SK-N-SH (cell line): ENCODE results near the gene FBXO15. TPM values are rescaled to one million over a fixed set of nuclear protein-coding genes. Genes with fewer than 3 reads are reported as not detected.

Source experiments
- CTCF ChIA-PET: fragments of 300-600, 350-600 bp; formaldehyde crosslinking; extraction: SDS; loops from one replicate; lab custom pipeline; 2021; lab: Yijun Ruan, JAX
- POLR2A ChIA-PET: fragments of 350-600 bp; sonication (Branson Sonifier 250); formaldehyde crosslinking; extraction: SDS; loops from one replicate; lab custom pipeline; 2020; ENCODE audit warnings: antibody characterized with exemption, inconsistent platforms; lab: Yijun Ruan, JAX
- DNase-seq: peaks from one replicate; pipeline ENCODE4 v3.0.0; 2012
- H2AFZ ChIP-seq: fragments of 200-600 bp; sonication (generic); 2 replicates; pipeline ENCODE4 v1.8.1; 2016; ENCODE audit warnings: antibody characterized with exemption, mild to moderate bottlenecking, low read depth
- H3F3A ChIP-seq: fragments of 200-600 bp; sonication (generic); replicated peaks from 2 replicates; pipeline ENCODE3; 2016; ENCODE audit warnings: antibody characterized with exemption, mild to moderate bottlenecking; ENCODE audit not compliant: insufficient read depth
- H3K27ac ChIP-seq, 2 experiments: fragments of 200-500 bp in 1 of 2; fragments of 200-600 bp in 1 of 2; sonication (Bioruptor generic) in 1 of 2; sonication (generic), shearing (Covaris generic) in 1 of 2; 2 replicates each; pipeline versions ENCODE4 v1.5.1 to v1.6.1; 2014 to 2016; ENCODE audit warnings: low read depth in 2 of 2, inconsistent platforms in 1 of 2, low read length in 1 of 2, mild to moderate bottlenecking in 1 of 2, mixed read lengths in 1 of 2
- H3K27me3 ChIP-seq: fragments of 200-600 bp; sonication (generic), shearing (Covaris generic); 2 replicates; pipeline ENCODE4 v1.6.1; 2016; ENCODE audit warnings: mixed run types; ENCODE audit not compliant: insufficient read depth
- H3K36me3 ChIP-seq, 2 experiments: fragments of 200-500 bp in 1 of 2; fragments of 200-600 bp in 1 of 2; sonication (Bioruptor generic) in 1 of 2; sonication (generic) in 1 of 2; replicated peaks in 1 of 2; 2 replicates each; pipeline versions ENCODE3 to v1.5.1; 2014 to 2016; ENCODE audit warnings: low read length in 1 of 2, mild to moderate bottlenecking in 1 of 2; ENCODE audit not compliant: insufficient read depth in 2 of 2, control insufficient read depth in 1 of 2
- H3K4me1 ChIP-seq, 2 experiments: fragments of 200-500 bp in 1 of 2; fragments of 200-600 bp in 1 of 2; sonication (Bioruptor generic) in 1 of 2; sonication (generic), shearing (Covaris generic) in 1 of 2; 2 replicates each; pipeline versions ENCODE4 v1.5.1 to v1.6.1; 2014 to 2016; ENCODE audit warnings: low read depth in 1 of 2, low read length in 1 of 2, mixed run types in 1 of 2; ENCODE audit not compliant: insufficient read depth in 2 of 2, control insufficient read depth in 1 of 2
- H3K4me2 ChIP-seq: fragments of 200-600 bp; sonication (generic), shearing (Covaris generic); 2 replicates; pipeline ENCODE4 v1.6.1; 2017; ENCODE audit warnings: mixed run types
- H3K4me3 ChIP-seq, 2 experiments: fragments of 200-500 bp in 1 of 2; fragments of 200-600 bp in 1 of 2; sonication (Bioruptor generic) in 1 of 2; sonication (generic), shearing (Covaris generic) in 1 of 2; 2 replicates each; pipeline versions ENCODE4 v1.5.1 to v1.8.1; 2014 to 2016; ENCODE audit warnings: low read depth in 2 of 2, inconsistent platforms in 1 of 2, low read length in 1 of 2, mild to moderate bottlenecking in 1 of 2, mixed read lengths in 1 of 2, moderate library complexity in 1 of 2
- H3K79me2 ChIP-seq: fragments of 200-600 bp; sonication (generic); 2 replicates; pipeline ENCODE4 v1.8.1; 2017; ENCODE audit warnings: mild to moderate bottlenecking; ENCODE audit not compliant: insufficient read depth
- H3K9ac ChIP-seq: fragments of 200-600 bp; sonication (generic); 2 replicates; pipeline ENCODE4 v1.6.1; 2017; ENCODE audit warnings: mixed run types
- H3K9me2 ChIP-seq: fragments of 200-600 bp; sonication (generic); 2 replicates; pipeline ENCODE4 v1.6.1; 2017; ENCODE audit warnings: mixed run types
- H3K9me3 ChIP-seq: fragments of 200-600 bp; sonication (generic); 2 replicates; pipeline ENCODE4 v1.6.1; 2017; ENCODE audit warnings: mixed run types, mild to moderate bottlenecking, moderate library complexity
- H4K20me1 ChIP-seq: fragments of 200-600 bp; sonication (generic); 2 replicates; pipeline ENCODE4 v1.6.1; 2017; ENCODE audit warnings: mild to moderate bottlenecking, mixed run types; ENCODE audit not compliant: insufficient read depth
- CHD2 ChIP-seq: fragments of 150-350 bp; IDR thresholded peaks from 2 replicates; pipeline ENCODE4 v1.6.1; 2018; ENCODE audit warnings: low read length; ENCODE audit not compliant: partially characterized antibody
- CTCF ChIP-seq: fragments of 200-600 bp; sonication (generic); IDR thresholded peaks from 2 replicates; pipeline ENCODE4 v1.6.1; 2017; ENCODE audit warnings: antibody characterized with exemption, mild to moderate bottlenecking, moderate library complexity
- EP300 ChIP-seq, 2 experiments: IDR thresholded peaks; 2 replicates each; pipeline versions ENCODE4 v1.4.0 to v1.6.1; 2012; ENCODE audit warnings: borderline replicate concordance in 1 of 2, low read depth in 1 of 2, low read length in 1 of 2
- FOSL2 ChIP-seq: IDR thresholded peaks from 2 replicates; pipeline ENCODE4 v1.4.0; 2012; ENCODE audit warnings: low read depth, mild to moderate bottlenecking, moderate library complexity, borderline replicate concordance
- FOXJ3 ChIP-seq: sonication (generic); formaldehyde crosslinking; IDR thresholded peaks from 2 replicates; pipeline ENCODE4 v1.5.1; 2020; ENCODE audit warnings: mild to moderate bottlenecking, missing genetic modification reagents
- FOXM1 ChIP-seq: IDR thresholded peaks from 2 replicates; pipeline ENCODE4 v1.4.0; 2012; ENCODE audit warnings: low read depth, mild to moderate bottlenecking
- GABPA ChIP-seq: IDR thresholded peaks from 2 replicates; pipeline ENCODE4 v1.4.0; 2012; ENCODE audit warnings: low read depth, mild to moderate bottlenecking
- JUND ChIP-seq: IDR thresholded peaks from 2 replicates; pipeline ENCODE4 v1.4.0; 2012
- MAX ChIP-seq: IDR thresholded peaks from 2 replicates; pipeline ENCODE4 v1.4.0; 2012; ENCODE audit warnings: low read depth
- MEF2A ChIP-seq: IDR thresholded peaks from 2 replicates; pipeline ENCODE4 v1.4.0; 2012; ENCODE audit warnings: low read depth, borderline replicate concordance
- MXI1 ChIP-seq: IDR thresholded peaks from 2 replicates; pipeline ENCODE4 v1.6.1; 2012; ENCODE audit warnings: mild to moderate bottlenecking, low read depth, low read length, improper control_type of control experiment
- POLR2AphosphoS5 ChIP-seq: IDR thresholded peaks from 2 replicates; pipeline ENCODE4 v1.6.1; 2012; ENCODE audit warnings: low read depth, low read length
- RCOR1 ChIP-seq: fragments of 150-350 bp; IDR thresholded peaks from 2 replicates; pipeline ENCODE4 v1.6.1; 2017; ENCODE audit warnings: antibody characterized with exemption, low read length
- RFX5 ChIP-seq: IDR thresholded peaks from 2 replicates; pipeline ENCODE4 v1.6.1; 2012; ENCODE audit warnings: mild to moderate bottlenecking, improper control_type of control experiment, low read length
- SIN3A ChIP-seq: IDR thresholded peaks from 2 replicates; pipeline ENCODE4 v1.6.1; 2012; ENCODE audit warnings: low read depth, mild to moderate bottlenecking, low read length, moderate library complexity, borderline replicate concordance
- SMC3 ChIP-seq: IDR thresholded peaks from 2 replicates; pipeline ENCODE4 v1.6.1; 2012; ENCODE audit warnings: low read depth, low read length, improper control_type of control experiment
- TCF12 ChIP-seq: IDR thresholded peaks from 2 replicates; pipeline ENCODE4 v1.4.0; 2012
- TEAD4 ChIP-seq: IDR thresholded peaks from 2 replicates; pipeline ENCODE4 v1.4.0; 2012; ENCODE audit warnings: mild to moderate bottlenecking, borderline replicate concordance; ENCODE audit not compliant: insufficient read depth
- WGBS: methylation state at CpG from one replicate; pipeline ENCODE4 v1.1.6; 2017; ENCODE audit warnings: low lambda C conversion rate; 5-methylcytosine and 5-hydroxymethylcytosine counted together
- polyA plus RNA-seq, 3 experiments: library from polyadenylated mRNA; depleted of rRNA; stranded (reverse); fragments of >200 nt; gene quantifications; 2 replicates each; pipeline ENCODE4 v1.2.3, GENCODE V29; 2012
- TF ChIP-seq, protein P1 (sequence below): IDR thresholded peaks from 2 replicates; pipeline ENCODE4 v1.4.0; 2012; ENCODE audit warnings: low read depth, borderline replicate concordance
- TF ChIP-seq, protein P2 (sequence below): fragments of 150-350 bp; IDR thresholded peaks from 2 replicates; pipeline ENCODE4 v1.6.1; 2017; ENCODE audit warnings: antibody characterized with exemption, low read length, low read depth, borderline replicate concordance
- TF ChIP-seq, protein P3 (sequence below): fragments of 150-350 bp; IDR thresholded peaks from 2 replicates; pipeline ENCODE4 v1.6.1; 2016; ENCODE audit warnings: mild to moderate bottlenecking, low read depth, low read length
- TF ChIP-seq, protein P4 (sequence below): IDR thresholded peaks from 2 replicates; pipeline ENCODE4 v1.4.0; 2012; ENCODE audit warnings: low read depth, borderline replicate concordance

FBXO15 gene
- polyA plus RNA-seq, 1 of the 3 experiments (the other 2 are of a cell fraction) = 0.62 TPM

DNA sequence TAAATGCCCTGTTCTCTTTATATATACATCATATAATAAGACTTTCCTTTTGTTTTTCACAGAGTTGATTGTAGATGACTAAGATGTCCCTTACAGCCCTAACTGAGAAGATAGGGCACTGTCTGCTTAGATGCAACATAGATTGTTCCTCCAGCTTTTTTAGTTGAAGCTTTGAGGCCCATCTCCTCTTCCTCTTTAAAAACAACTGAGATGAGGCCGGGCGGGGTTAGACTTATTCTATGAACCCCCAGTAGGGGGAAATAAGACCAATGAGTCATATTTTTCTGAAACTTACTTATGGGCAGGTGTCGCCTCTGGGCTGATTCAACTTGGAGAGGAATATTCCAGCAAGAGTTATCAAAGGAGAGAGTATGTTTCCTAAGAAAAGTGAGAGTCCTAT, 84.6 kb downstream of the FBXO15 start:
- H3K9me3 ChIP-seq = no peaks in the 10 kb centered on the region
- no peak overlapping the region for H3K4me2 ChIP-seq
- no peak for DNase-seq
- H3F3A ChIP-seq = no peaks in the 10 kb centered on the region
- no peak overlapping the region for H3K9ac ChIP-seq
- CTCF ChIA-PET = interaction anchor here (1.2 kb wide), 1 partner anchor 9 kb away, joined by 5 read pairs; no protein-coding TSS in a partner anchor
- no peaks in the 10 kb centered on the region for H3K36me3 ChIP-seq
- 22% methylated on average over 3 of the region's 3 CpGs for WGBS
- POLR2A ChIA-PET = no interaction called here
- peaks cover 11% of the 10 kb centered on the region; the same call in 1 of the 2 replicates for H3K27me3 ChIP-seq
- no peak overlapping the region for H3K27ac ChIP-seq
- no peaks in the 10 kb centered on the region for H3K79me2 ChIP-seq
- no peak for TF ChIP-seq FOXJ3 (CRISPR knock-in tag)
- TF ChIP-seq SIN3A = no peak
- TF ChIP-seq, protein P1, sequence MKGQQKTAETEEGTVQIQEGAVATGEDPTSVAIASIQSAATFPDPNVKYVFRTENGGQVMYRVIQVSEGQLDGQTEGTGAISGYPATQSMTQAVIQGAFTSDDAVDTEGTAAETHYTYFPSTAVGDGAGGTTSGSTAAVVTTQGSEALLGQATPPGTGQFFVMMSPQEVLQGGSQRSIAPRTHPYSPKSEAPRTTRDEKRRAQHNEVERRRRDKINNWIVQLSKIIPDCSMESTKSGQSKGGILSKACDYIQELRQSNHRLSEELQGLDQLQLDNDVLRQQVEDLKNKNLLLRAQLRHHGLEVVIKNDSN = no peak
- TF ChIP-seq TCF12 = no peak
- TF ChIP-seq CHD2 = no peak
- no peak for TF ChIP-seq TEAD4
- TF ChIP-seq, all 33 proteins: peak for 0
- H3K4me3 ChIP-seq = no peak overlapping the region
- H2AFZ ChIP-seq = no peak overlapping the region
- no peaks in the 10 kb centered on the region for H3K9me2 ChIP-seq
- H4K20me1 ChIP-seq = no peaks in the 10 kb centered on the region
- no peaks in the 10 kb centered on the region for H3K4me1 ChIP-seq

DNA sequence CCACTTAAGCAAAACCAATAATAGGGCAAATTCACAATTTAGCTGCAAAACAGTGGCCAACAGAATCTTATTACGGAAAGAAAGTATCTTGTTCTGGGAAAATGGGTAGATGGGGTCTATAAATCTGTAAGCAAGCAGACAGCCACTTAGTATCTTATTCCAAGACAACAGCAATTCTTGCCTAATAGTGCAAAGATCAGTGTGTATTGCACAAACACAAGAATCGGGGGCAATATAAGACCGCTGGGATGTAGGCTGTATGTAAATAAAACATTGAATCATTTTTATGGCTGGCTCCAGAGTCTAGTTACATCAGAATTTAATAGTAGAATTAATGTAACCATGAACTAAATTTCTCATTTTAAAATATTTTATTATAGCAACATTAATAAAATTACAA, 85.6 kb downstream of the FBXO15 start:
- no peaks in the 10 kb centered on the region for H4K20me1 ChIP-seq
- H3K79me2 ChIP-seq = no peaks in the 10 kb centered on the region
- H3K27me3 ChIP-seq = peaks cover 11% of the 10 kb centered on the region; the same call in 1 of the 2 replicates
- no peaks in the 10 kb centered on the region for H3F3A ChIP-seq
- no peaks in the 10 kb centered on the region for H3K36me3 ChIP-seq
- ChIA-PET POLR2A (no interaction called here), CTCF (interaction anchor here (1.1 kb wide), 1 partner anchor 21 kb away, joined by 3 read pairs; no protein-coding TSS in a partner anchor)
- no peak overlapping the region for H3K9ac ChIP-seq
- no peaks in the 10 kb centered on the region for H3K9me3 ChIP-seq
- H3K9me2 ChIP-seq = no peaks in the 10 kb centered on the region
- TF ChIP-seq CTCF = no peak
- TF ChIP-seq, protein P2, sequence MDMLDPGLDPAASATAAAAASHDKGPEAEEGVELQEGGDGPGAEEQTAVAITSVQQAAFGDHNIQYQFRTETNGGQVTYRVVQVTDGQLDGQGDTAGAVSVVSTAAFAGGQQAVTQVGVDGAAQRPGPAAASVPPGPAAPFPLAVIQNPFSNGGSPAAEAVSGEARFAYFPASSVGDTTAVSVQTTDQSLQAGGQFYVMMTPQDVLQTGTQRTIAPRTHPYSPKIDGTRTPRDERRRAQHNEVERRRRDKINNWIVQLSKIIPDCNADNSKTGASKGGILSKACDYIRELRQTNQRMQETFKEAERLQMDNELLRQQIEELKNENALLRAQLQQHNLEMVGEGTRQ = no peak
- no peak for TF ChIP-seq FOXM1
- TF ChIP-seq FOSL2 = no peak
- TF ChIP-seq, protein P3, sequence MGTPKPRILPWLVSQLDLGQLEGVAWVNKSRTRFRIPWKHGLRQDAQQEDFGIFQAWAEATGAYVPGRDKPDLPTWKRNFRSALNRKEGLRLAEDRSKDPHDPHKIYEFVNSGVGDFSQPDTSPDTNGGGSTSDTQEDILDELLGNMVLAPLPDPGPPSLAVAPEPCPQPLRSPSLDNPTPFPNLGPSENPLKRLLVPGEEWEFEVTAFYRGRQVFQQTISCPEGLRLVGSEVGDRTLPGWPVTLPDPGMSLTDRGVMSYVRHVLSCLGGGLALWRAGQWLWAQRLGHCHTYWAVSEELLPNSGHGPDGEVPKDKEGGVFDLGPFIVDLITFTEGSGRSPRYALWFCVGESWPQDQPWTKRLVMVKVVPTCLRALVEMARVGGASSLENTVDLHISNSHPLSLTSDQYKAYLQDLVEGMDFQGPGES = no peak
- no peak for TF ChIP-seq SIN3A
- TF ChIP-seq POLR2AphosphoS5 = no peak
- TF ChIP-seq GABPA = no peak
- no peak for TF ChIP-seq TCF12
- no peak for TF ChIP-seq MAX
- TF ChIP-seq CHD2 = no peak
- TF ChIP-seq, protein P4, sequence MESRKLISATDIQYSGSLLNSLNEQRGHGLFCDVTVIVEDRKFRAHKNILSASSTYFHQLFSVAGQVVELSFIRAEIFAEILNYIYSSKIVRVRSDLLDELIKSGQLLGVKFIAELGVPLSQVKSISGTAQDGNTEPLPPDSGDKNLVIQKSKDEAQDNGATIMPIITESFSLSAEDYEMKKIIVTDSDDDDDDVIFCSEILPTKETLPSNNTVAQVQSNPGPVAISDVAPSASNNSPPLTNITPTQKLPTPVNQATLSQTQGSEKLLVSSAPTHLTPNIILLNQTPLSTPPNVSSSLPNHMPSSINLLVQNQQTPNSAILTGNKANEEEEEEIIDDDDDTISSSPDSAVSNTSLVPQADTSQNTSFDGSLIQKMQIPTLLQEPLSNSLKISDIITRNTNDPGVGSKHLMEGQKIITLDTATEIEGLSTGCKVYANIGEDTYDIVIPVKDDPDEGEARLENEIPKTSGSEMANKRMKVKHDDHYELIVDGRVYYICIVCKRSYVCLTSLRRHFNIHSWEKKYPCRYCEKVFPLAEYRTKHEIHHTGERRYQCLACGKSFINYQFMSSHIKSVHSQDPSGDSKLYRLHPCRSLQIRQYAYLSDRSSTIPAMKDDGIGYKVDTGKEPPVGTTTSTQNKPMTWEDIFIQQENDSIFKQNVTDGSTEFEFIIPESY = no peak
- no peak for TF ChIP-seq EP300 (IDR thresholded peaks at IDR 0.05; ENCODE audit: borderline replicate concordance in 1 of 2, low read depth in 1 of 2, low read length in 1 of 2)
- no peak for TF ChIP-seq SMC3
- TF ChIP-seq JUND = no peak
- no peak for TF ChIP-seq MEF2A
- TF ChIP-seq RCOR1 = no peak
- no peak for TF ChIP-seq MXI1
- TF ChIP-seq RFX5 = no peak
- no peaks in the 10 kb centered on the region for H3K4me1 ChIP-seq
- H3K4me2 ChIP-seq = no peak overlapping the region
- H2AFZ ChIP-seq = no peak overlapping the region
- WGBS = 6% methylated on average over 3 of the region's 3 CpGs
- DNase-seq = no peak
- no peak overlapping the region for H3K27ac ChIP-seq
- H3K4me3 ChIP-seq = no peak overlapping the region
